Measurements from ENCODE around the gene FAM135A.
"Not testable (repeated sequence)": the region's sequence is repeated elsewhere in the genome, so short reads cannot be mapped to it uniquely, and the experiment has no call there.

Gene FAM135A

DNA sequence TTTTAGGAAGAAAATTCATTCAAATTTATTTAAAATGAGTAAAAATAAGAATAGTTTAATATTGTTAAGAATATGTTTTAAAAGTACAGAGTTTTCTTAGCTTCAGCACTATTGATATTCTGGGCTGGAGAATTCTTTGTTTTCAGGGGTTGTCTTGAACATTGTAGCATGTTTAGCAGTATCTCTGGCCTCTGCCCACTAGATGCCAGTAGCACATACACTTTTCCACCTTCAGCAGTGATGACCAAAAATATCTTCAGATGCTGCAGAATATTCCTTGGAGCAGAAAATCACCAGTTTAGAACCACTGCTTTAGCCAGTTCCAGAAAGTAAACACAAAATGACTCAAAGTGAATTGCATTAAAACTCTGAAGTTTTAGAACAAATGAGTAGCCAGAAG, 134.0 kb downstream of the FAM135A start:
- DNase-seq (no peak), ATAC-seq (no peak)

DNA sequence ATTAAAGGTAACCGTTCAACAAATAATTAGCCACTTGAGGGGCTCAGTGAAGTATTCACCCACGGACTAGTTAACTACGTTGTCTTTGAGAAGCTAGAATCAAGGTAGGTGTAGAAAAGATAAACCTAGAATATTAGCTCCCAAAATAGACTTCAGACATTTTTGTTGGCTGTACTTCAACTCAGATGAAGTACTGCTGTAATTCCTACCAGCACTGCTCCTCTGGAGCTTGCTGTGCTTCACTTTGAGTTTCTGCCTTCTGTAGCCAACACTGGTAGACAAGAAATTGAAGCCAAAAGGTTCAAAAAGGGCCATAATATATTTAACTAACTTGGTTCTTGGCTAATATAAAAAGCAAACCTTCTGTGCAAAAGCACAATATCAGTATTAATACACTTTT, 134.6 kb downstream of the FAM135A start:
- DNase-seq, result no peak
- ATAC-seq, result no peak

GRCh38 chr6:70549327-70549726, 136.0 kb downstream of the FAM135A start:
- DNase-seq (no peak), ATAC-seq (no peak)

DNA sequence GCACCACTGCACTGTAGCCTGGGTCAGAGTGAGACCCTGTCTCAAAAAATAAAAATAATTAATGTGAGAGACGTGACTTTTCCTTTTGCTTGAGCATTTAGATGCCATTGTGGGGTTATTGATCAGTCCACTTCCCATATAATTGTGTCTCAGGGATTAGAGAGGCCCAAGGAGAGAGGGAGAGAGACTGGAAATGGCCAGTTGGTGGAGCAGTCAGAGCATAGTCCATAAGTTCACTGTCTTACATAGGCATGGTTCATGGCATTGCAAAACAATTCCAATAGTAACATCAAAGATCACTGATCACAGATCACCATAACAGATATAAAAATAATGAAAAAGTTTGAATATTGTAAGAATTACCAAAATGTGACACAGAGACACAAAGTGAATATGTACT, 138.3 kb downstream of the FAM135A start:
- ATAC-seq (no peak), DNase-seq (no peak)

DNA sequence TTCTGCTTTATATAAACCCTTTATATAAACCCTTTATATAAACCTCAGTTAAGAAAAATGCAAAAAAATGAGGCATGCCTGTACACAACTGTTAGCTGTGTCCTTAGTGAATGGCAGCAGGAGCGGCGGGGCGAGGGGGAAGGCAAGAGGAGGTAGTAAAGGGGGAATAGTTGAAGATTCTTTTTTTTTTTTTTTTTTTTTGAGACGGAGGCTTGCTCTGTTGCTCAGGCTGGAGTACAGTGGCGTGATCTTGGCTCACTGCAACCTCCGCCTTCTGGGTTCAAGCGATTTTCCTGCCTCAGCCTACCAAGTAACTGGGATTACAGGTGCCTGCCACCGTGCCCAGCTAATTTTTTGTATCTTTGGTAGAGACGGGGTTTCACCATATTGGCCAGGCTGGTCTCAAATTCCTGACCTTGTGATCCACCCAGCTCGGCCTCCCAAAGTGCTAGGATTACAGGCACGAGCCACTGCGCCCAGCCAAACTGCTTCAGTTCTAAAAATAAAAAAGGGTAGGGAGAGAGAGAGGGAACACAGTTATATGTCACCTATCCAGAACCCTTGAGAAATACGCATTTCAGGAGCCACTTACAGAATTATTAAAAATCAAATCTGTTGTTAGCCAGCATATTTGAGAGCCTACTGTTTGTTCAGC, 139.1 kb downstream of the FAM135A start:
- ATAC-seq, result not testable (repeated sequence)

DNA sequence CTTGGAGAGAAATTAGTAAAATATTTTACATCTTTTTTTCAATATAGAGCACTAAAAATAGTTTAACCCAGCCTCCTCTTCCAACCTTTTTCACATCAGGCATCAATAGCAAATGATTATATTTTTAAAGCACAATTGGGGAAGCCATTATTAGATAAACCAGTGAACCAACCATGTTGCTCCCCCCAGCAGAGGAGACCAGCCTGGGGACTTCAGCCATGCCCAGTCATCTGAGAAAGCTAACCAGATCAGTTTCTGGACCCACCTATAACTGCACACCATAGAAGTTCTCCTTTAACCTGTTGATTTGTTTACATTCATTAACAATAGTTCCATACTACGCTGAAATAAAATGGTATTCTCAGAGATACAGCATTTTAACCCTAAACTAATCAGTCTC, 139.7 kb downstream of the FAM135A start:
- DNase-seq, result no peak
- ATAC-seq, result no peak

More for the DNA sequence above, 139.1 kb downstream of the FAM135A start:
- not testable (repeated sequence) for DNase-seq

- DNase-seq (no peak), ATAC-seq (peak; percentile 83)
Measured at GRCh38 chr6:70557998-70558397, 144.7 kb downstream of the FAM135A start.

DNA sequence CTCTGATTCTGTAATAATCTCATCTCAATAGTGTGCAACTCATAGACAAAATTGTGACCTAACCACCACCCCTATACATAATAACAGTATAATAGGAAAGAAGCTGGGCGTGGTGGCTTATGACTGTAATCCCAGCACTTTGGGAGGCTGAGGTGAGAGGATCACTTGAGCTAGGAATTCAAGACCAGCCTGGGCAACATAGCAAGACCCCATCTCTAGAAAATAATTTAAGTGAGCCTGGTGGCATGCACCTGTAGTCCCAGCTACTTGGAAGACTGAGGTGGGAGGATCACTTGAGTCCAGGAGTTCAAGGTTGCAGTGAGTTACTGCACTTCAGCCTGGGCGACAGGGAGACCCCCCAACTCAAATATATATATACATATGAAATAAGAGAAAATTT, 149.1 kb downstream of the FAM135A start:
- ATAC-seq, DNase-seq: not testable (repeated sequence)

DNA sequence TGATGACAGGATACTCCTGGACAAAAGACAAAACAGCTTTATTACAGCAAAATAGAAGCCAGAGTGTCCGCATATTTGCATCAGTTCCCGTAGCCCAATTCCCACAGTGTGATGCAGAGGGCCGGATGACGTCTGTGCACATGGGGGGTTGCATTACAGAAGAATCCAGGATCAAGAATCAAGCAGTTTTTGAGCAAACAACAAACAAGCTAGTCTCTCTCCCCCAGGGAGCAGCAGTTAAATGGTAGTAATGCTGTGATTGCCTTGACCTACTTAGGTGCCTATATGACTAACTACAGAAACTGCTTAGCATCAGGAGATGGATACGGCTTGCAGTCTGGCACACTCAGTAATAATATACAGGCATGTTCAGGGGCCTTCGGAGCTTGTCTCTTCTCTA, 150.2 kb downstream of the FAM135A start:
- no peak for DNase-seq
- no peak for ATAC-seq

GRCh38 chr6:70566751-70567382, 153.6 kb downstream of the FAM135A start, which contains the start of gene SDHAF4:
SDHAF4 (plus strand) TSS chr6:70566930; CDS start chr6:70566941, 11 bp downstream.
- ATAC-seq (peak; percentile 98), DNase-seq (peak; percentile 96)

- ATAC-seq, result no peak
- no peak for DNase-seq
Measured at GRCh38 chr6:70574643-70575042, 161.3 kb downstream of the FAM135A start.

DNA sequence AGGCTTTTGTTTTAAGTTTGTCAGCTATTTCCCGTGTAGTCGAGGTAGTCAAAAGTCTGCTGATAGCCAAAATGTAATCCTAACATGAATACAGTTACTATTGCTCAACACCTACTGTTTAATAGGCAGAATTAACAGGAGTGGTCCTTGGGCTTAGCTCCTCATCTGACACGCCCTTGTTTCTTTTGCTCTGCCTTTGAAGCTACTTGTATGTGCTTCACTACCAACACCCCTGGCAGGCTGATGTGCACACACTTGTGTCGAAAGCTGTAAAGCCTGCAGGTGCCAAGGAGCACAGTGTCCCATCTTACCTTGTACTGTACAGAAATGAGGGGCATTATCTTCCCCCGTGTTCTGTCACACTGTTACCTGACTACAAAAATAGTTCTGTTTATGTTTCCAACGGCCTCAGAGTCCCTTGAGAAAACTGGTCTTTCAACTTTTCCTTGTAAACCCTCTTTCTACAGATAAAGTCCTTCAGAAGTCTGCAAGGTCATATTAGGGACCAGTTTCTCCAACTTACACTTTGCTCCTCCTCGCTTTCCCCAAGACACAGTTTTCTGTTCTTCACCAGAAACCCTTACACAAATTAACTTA, 162.7 kb downstream of the FAM135A start:
- DNase-seq, result no peak
- no peak for ATAC-seq

DNA sequence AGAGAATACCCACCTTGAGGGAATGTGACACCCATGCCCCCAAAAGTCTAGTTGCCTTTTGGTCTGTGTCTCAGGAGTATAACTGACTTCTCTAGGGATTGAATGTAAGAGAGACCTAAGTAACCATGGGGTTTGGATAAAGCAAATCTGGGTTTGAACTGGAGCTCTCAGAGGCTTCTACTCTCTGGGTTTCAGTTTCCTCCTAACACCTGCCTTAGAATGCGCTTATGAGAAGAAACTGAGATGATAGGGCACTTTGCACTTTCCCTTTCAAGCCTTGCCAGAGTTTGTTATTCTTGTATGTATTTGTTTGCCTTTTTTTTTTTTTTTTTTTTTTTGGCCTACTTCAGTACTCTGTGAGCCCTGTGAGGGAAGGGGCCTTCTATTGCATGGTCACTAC, 172.8 kb downstream of the FAM135A start:
- ATAC-seq (no peak), DNase-seq (no peak)

DNA sequence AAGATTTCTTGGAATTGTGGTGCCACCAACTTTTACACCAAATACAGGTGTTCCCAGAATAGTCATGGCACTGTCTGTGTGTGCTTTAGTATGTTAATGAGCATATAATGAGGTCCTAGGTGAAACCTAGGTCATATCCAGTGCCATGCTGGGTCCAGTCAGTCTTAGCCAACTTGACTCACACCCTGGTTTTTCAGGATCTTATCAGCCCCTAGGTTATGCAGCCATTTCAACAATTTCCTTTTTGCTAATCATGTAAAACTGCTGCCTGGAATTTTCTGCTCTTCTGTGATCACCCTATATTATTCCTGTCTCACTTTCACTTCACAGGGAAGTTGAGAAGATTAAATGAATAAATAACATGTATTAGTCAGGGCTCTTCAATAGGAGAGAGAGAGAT, 177.1 kb downstream of the FAM135A start:
- DNase-seq (no peak), ATAC-seq (no peak)

DNA sequence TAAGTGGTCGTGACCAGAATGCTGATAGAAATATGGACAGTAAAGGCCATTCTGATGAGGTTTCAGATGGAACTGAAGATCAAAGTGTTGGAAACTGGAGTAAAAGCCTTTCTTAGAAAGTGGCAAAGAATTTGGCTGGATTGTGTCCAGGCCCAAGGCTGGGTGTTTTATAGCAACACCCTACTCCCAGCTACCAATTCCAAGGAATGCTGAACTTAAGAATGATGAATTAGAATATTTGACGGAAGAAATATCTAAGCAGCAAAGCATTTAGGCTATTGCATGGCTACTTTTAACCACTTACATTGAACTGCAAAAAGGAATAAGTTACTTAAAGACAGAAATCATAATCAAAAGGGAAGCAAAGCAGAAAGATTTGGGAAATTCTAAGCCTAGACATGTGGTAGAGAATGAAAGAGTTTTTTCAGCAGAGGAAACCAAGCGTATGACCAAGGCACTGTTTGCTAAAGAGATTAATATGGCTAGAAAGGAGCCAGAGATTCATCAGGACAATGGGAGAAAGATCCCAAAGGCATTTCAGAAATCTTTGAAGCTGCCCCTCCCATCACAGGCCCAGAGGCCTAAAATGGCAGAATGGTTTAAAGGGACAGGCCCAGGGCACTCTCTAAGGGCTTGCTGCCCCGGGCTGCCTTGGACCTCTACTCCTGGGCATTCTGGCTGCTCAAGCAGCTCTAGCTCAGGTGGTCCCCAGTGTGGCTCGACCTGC, 179.2 kb downstream of the FAM135A start:
- no peak for DNase-seq
- no peak for ATAC-seq

GRCh38 chr6:70593118-70593486, 179.8 kb downstream of the FAM135A start:
- DNase-seq (no peak), ATAC-seq (no peak)

DNA sequence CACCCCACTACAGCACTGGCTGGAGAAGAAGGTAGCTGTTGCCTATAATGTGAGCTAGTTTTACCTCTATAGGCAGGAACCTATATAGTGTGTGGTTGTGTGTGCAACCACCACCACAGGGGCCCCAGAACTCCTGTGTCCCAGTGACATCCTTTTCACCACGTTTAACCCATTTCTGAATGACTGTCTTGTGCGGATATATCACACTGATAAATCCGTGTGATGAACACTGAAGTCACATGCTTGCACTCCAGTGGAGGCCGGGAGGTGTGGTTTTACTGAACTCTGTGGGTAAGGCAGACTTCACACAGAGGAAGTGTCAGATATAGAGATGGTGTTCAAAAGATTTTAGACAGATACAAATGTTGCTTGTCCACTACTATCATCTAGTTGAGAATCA, 185.9 kb downstream of the FAM135A start:
- ATAC-seq (peak; percentile 63), DNase-seq (no peak)

GRCh38 chr6:70601014-70601413, 187.7 kb downstream of the FAM135A start:
- ATAC-seq, result no peak

DNA sequence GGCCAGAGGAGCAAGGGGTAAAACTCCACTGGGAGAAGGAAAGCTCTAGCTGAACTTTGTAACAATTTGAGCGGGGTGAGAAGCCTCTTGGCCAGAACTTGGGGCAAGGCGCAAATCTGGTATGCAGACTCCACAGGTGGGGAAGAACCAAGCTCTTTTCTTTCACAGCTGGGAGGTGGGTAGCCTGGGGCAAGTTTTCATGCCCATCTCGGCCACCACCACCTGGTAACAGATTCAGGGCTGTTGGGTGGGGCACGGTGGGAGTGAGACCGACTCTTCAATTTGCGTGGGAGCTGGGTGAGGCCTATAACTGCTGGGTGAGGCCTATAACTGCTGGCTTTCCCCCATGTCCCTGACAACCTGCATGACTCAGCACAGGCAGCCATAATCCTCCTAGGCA, 190.9 kb downstream of the FAM135A start:
- no peak for DNase-seq
- ATAC-seq, result no peak

More at GRCh38 chr6:70601014-70601413, 187.7 kb downstream of the FAM135A start:
- no peak for DNase-seq

DNA sequence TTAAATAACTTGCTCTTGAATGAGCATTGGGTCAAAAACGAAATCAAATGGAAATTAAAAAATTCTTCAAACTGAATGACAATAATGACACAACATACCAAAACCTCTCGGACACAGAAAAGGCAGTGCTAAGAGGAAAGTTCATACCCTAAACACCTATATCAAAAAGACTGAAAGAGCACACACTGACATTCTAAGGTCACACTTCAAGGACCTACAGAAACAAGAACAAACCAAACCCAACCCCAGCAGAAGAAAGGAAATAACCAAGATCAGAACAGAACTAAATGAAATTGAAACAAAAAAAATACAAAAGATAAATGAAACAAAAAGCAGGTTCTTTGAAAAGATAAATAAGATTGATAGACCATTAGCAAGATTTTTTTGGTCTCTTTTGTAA, 194.1 kb downstream of the FAM135A start:
- ATAC-seq, DNase-seq: not testable (repeated sequence)

DNA sequence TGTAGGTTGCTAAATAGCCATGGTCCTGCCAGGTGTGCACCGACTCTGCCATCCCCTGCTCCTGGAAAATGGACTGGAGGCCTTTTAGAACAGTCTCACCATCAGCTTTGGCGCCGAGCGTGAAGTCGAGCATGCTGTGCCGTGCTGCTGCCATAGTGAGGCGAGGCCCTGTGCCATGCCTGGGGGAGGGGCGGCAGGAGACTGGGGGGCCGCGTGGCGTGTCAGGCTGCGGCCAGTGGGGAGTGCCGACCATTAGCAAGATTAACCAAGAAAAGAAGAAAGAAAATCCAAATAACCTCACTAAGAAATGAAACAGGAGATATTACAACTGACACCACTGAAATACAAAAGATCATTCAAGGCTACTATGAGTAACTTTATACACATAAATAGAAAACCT, 195.9 kb downstream of the FAM135A start:
- DNase-seq, ATAC-seq: not testable (repeated sequence)
